HepG2 (cell line): Measurements from ENCODE around the gene MYADML2. TPM values are rescaled to one million over a fixed set of nuclear protein-coding genes. Genes with fewer than 3 reads are reported as not detected.

Source experiments
- CBX5 ChIP-seq: sonication (generic); formaldehyde crosslinking; IDR thresholded peaks from 2 replicates; pipeline ENCODE4 v1.4.0; 2020; ENCODE audit warnings: missing genetic modification reagents, borderline replicate concordance
- CENPX ChIP-seq: sonication (generic); formaldehyde crosslinking; IDR thresholded peaks from 2 replicates; pipeline ENCODE4 v1.9.0; 2021; ENCODE audit warnings: mild to moderate bottlenecking, missing genetic modification reagents, moderate library complexity
- CREM ChIP-seq, 2 experiments: sonication (generic) in 1 of 2; formaldehyde crosslinking in 1 of 2; IDR thresholded peaks; 2 replicates each; pipeline versions ENCODE4 v1.4.0 to v1.6.1; 2016 to 2020; ENCODE audit warnings: antibody characterized with exemption in 1 of 2, mild to moderate bottlenecking in 1 of 2, missing genetic modification reagents in 1 of 2
- GPN1 ChIP-seq: sonication (generic); formaldehyde crosslinking; IDR thresholded peaks from 2 replicates; pipeline ENCODE4 v1.5.1; 2020; ENCODE audit warnings: missing genetic modification reagents, borderline replicate concordance
- HDAC2 ChIP-seq: sonication (generic); formaldehyde crosslinking; IDR thresholded peaks from 2 replicates; pipeline ENCODE4 v1.4.0; 2020; ENCODE audit warnings: missing genetic modification reagents
- HNRNPH1 ChIP-seq: fragments of 200-400 bp; formaldehyde crosslinking; optimal IDR thresholded peaks from 2 replicates; pipeline ENCODE3; 2017; ENCODE audit warnings: mild to moderate bottlenecking, low read depth, low read length
- HNRNPK ChIP-seq: fragments of 200-400 bp; formaldehyde crosslinking; IDR thresholded peaks from 2 replicates; pipeline ENCODE4 v1.6.1; 2018; ENCODE audit warnings: low read length, low read depth, moderate library complexity, mild to moderate bottlenecking; ENCODE audit not compliant: poor library complexity, severe bottlenecking
- MXD4 ChIP-seq: IDR thresholded peaks from 2 replicates; pipeline ENCODE4 v1.6.1; 2016; ENCODE audit warnings: mild to moderate bottlenecking, missing biosample characterization, missing genetic modification reagents
- NR2F1 ChIP-seq, 2 experiments: fragments of 450-650 bp in 1 of 2; formaldehyde crosslinking in 1 of 2; IDR thresholded peaks; 2 replicates each; pipeline versions ENCODE4 v1.5.0 to v1.6.1; 2016 to 2020; ENCODE audit warnings: mild to moderate bottlenecking in 1 of 2, missing compliant biosample characterization in 1 of 2, missing genetic modification reagents in 1 of 2, moderate library complexity in 1 of 2
- RAD51 ChIP-seq: fragments of 450-650 bp; IDR thresholded peaks from 2 replicates; pipeline ENCODE4 v1.6.1; 2016; ENCODE audit warnings: borderline replicate concordance
- STAG1 ChIP-seq: sonication (generic); formaldehyde crosslinking; IDR thresholded peaks from 2 replicates; pipeline ENCODE4 v1.4.0; 2020; ENCODE audit warnings: missing genetic modification reagents
- TBX3 ChIP-seq: fragments of 450-650 bp; IDR thresholded peaks from 2 replicates; pipeline ENCODE4 v1.6.1; 2017; ENCODE audit warnings: antibody characterized with exemption, mild to moderate bottlenecking, inconsistent platforms, borderline replicate concordance
- ZBTB42 ChIP-seq: sonication (generic); formaldehyde crosslinking; IDR thresholded peaks from 2 replicates; pipeline ENCODE4 v1.5.0; 2020; ENCODE audit warnings: mild to moderate bottlenecking, missing genetic modification reagents
- ZFP36 ChIP-seq: fragments of 150-350 bp; IDR thresholded peaks from 2 replicates; pipeline ENCODE4 v1.6.1; 2018; ENCODE audit warnings: borderline replicate concordance, low read length, low read depth; ENCODE audit not compliant: partially characterized antibody
- ZNF33A ChIP-seq: sonication (generic); formaldehyde crosslinking; IDR thresholded peaks from 2 replicates; pipeline ENCODE4 v1.5.1; 2020; ENCODE audit warnings: missing genetic modification reagents, mild to moderate bottlenecking, moderate library complexity, borderline replicate concordance
- ZNF567 ChIP-seq: sonication (generic); formaldehyde crosslinking; IDR thresholded peaks from 2 replicates; pipeline ENCODE4 v1.8.1; 2023; ENCODE audit warnings: mild to moderate bottlenecking, missing genetic modification reagents, borderline replicate concordance
- ZNF598 ChIP-seq: sonication (generic); formaldehyde crosslinking; IDR thresholded peaks from 2 replicates; pipeline ENCODE4 v1.5.1; 2020; ENCODE audit warnings: mild to moderate bottlenecking, missing genetic modification reagents, borderline replicate concordance
- ZNF766 ChIP-seq: sonication (generic); formaldehyde crosslinking; IDR thresholded peaks from 2 replicates; pipeline ENCODE4 v1.5.0; 2020; ENCODE audit warnings: missing genetic modification reagents, borderline replicate concordance
- ZNF776 ChIP-seq: sonication (generic); formaldehyde crosslinking; IDR thresholded peaks from 2 replicates; pipeline ENCODE4 v1.4.0; 2020; ENCODE audit warnings: mild to moderate bottlenecking, missing genetic modification reagents
- ZNF781 ChIP-seq: sonication (generic); formaldehyde crosslinking; IDR thresholded peaks from 2 replicates; pipeline ENCODE4 v1.5.1; 2020; ENCODE audit warnings: borderline replicate concordance, mild to moderate bottlenecking, missing genetic modification reagents; ENCODE audit errors: not compliant biosample characterization
- ZNF841 ChIP-seq: sonication (generic); formaldehyde crosslinking; IDR thresholded peaks from 2 replicates; pipeline ENCODE4 v1.8.1; 2023; ENCODE audit warnings: missing genetic modification reagents, borderline replicate concordance
- polyA plus RNA-seq, 8 experiments: library from polyadenylated mRNA; depleted of rRNA in 3 of 8; stranded (reverse) in 7 of 8; unstranded in 1 of 8; fragments of >200 nt; fragmentation: Illumina TruSeq in 4 of 8; extraction: Trizol in 4 of 8; gene quantifications; 2 replicates each; pipeline versions ENCODE4 v1.2.1 to v1.2.3, GENCODE V29; 2011 to 2016; ENCODE audit warnings: low read depth in 4 of 8, missing spikeins in 1 of 8, mixed read lengths in 1 of 8; ENCODE audit not compliant: insufficient read depth in 1 of 8
- total RNA-seq, 5 experiments: library from RNA; depleted of rRNA; stranded (reverse); fragments of >200 nt; fragmentation: Illumina TruSeq; extraction: Trizol; gene quantifications; 2 replicates each; pipeline ENCODE4 v1.2.3, GENCODE V29; 2016; ENCODE audit warnings: low read depth in 1 of 5
- TF ChIP-seq, protein P1 (sequence below), 2 experiments: sonication (generic) in 1 of 2; formaldehyde crosslinking in 1 of 2; IDR thresholded peaks; 2 replicates each; pipeline versions ENCODE4 v1.4.0 to v1.6.1; 2016 to 2020; ENCODE audit warnings: borderline replicate concordance in 1 of 2, low read depth in 1 of 2, mild to moderate bottlenecking in 1 of 2, missing genetic modification reagents in 1 of 2
- TF ChIP-seq, protein P2 (sequence below): sonication (generic); formaldehyde crosslinking; IDR thresholded peaks from 2 replicates; pipeline ENCODE4 v1.4.0; 2020; ENCODE audit warnings: mild to moderate bottlenecking, missing genetic modification reagents

Gene MYADML2
- total and polyA plus RNA-seq, 2 of the 13 experiments (the other 11 are each of a cell fraction or from before 2014, with no cell fraction given): not detected

DNA sequence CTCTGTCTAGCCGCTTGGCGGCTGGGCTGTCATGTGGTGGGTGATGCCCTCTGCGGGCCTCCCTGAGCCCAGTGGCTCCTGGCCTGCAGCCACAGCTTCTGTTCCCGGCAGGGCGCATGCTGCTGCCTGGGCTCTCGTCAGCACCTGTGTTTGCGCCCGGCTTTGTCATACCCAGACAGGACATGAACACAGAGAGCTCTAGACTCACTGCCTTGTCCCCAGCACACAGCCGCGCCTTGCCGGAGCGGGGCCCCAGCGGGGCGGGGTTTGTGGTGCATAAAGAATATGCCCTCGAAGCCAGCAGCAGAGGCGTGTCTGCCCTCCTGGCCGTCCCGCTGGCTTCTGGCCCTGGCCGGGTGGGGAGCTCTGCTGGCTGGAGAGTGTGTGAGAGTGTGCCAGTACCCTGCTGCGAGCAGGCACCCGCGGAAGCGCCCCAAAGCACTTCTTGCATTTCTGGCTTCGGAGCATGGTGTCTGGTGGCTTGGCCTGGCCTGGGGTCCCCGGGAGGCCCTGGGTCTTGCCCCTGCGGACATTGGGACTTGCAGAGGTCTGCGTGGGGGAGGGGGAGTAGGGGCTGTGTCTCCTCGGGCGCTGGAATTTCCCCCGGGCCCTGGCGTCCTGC lies 44.8 kb upstream of the MYADML2 start (continued):
- TF ChIP-seq ZNF766 (peak; percentile 60; the same call in 1 of the 2 replicates), RAD51 (no peak), TBX3 (no peak), CBX5 (CRISPR knock-in tag) (peak; percentile 95), ZNF781 (CRISPR knock-in tag) (peak; percentile 86), CENPX (CRISPR knock-in tag) (no peak), NR2F1 (CRISPR knock-in tag; IDR thresholded peaks at IDR 0.05) (peak in 1 of 2 experiments; percentile 49; a peak in 1 of 4 replicates), CREM (IDR thresholded peaks at IDR 0.05) (peak; percentile 57), CREM (CRISPR knock-in tag; IDR thresholded peaks at IDR 0.05) (no peak), ZFP36 (no peak), ZBTB42 (no peak), ZNF841 (CRISPR knock-in tag) (peak; percentile 66; the same call in 1 of the 2 replicates), HNRNPK (peak; percentile 65), GPN1 (CRISPR knock-in tag) (no peak; the same call in 1 of the 2 replicates), MXD4 (CRISPR knock-in tag) (peak; percentile 90), ZNF567 (CRISPR knock-in tag) (0 out of 2 replicates have a peak, but pooled peaks have one; percentile 10), HDAC2 (CRISPR knock-in tag) (peak; percentile 88), STAG1 (CRISPR knock-in tag) (peak; percentile 61), ZNF598 (no peak), HNRNPH1 (no peak), ZNF776 (CRISPR knock-in tag) (no peak; the same call in none of the 2 replicates), ZNF33A (CRISPR knock-in tag) (no peak; the same call in 1 of the 2 replicates)
- TF ChIP-seq, protein P1, sequence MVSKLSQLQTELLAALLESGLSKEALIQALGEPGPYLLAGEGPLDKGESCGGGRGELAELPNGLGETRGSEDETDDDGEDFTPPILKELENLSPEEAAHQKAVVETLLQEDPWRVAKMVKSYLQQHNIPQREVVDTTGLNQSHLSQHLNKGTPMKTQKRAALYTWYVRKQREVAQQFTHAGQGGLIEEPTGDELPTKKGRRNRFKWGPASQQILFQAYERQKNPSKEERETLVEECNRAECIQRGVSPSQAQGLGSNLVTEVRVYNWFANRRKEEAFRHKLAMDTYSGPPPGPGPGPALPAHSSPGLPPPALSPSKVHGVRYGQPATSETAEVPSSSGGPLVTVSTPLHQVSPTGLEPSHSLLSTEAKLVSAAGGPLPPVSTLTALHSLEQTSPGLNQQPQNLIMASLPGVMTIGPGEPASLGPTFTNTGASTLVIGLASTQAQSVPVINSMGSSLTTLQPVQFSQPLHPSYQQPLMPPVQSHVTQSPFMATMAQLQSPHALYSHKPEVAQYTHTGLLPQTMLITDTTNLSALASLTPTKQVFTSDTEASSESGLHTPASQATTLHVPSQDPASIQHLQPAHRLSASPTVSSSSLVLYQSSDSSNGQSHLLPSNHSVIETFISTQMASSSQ (IDR thresholded peaks at IDR 0.05; ENCODE audit: low read depth): no peak
- TF ChIP-seq, protein P1 (CRISPR knock-in tag; IDR thresholded peaks at IDR 0.05; ENCODE audit: borderline replicate concordance): peak; percentile 77
- TF ChIP-seq, protein P2, sequence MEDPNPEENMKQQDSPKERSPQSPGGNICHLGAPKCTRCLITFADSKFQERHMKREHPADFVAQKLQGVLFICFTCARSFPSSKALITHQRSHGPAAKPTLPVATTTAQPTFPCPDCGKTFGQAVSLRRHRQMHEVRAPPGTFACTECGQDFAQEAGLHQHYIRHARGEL: no peak
